Renal cortical epithelial cell (primary cell): ENCODE measurements around the gene UBXN11. TPM values are rescaled to one million over a fixed set of nuclear protein-coding genes. Genes with fewer than 3 reads are reported as not detected.

Experiments used
- DNase-seq: peaks from one replicate; pipeline ENCODE4 v3.0.0-alpha.2; 2011; ENCODE audit warnings: low read depth
- total RNA-seq: library from RNA; depleted of rRNA; stranded (reverse); fragments of >200 nt; gene quantifications from 2 replicates; pipeline ENCODE4 v1.2.3, GENCODE V29; 2014

Gene UBXN11, protein sequence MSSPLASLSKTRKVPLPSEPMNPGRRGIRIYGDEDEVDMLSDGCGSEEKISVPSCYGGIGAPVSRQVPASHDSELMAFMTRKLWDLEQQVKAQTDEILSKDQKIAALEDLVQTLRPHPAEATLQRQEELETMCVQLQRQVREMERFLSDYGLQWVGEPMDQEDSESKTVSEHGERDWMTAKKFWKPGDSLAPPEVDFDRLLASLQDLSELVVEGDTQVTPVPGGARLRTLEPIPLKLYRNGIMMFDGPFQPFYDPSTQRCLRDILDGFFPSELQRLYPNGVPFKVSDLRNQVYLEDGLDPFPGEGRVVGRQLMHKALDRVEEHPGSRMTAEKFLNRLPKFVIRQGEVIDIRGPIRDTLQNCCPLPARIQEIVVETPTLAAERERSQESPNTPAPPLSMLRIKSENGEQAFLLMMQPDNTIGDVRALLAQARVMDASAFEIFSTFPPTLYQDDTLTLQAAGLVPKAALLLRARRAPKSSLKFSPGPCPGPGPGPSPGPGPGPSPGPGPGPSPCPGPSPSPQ
- total RNA-seq: 1.9 and 9.6 TPM in 2 replicates

DNA sequence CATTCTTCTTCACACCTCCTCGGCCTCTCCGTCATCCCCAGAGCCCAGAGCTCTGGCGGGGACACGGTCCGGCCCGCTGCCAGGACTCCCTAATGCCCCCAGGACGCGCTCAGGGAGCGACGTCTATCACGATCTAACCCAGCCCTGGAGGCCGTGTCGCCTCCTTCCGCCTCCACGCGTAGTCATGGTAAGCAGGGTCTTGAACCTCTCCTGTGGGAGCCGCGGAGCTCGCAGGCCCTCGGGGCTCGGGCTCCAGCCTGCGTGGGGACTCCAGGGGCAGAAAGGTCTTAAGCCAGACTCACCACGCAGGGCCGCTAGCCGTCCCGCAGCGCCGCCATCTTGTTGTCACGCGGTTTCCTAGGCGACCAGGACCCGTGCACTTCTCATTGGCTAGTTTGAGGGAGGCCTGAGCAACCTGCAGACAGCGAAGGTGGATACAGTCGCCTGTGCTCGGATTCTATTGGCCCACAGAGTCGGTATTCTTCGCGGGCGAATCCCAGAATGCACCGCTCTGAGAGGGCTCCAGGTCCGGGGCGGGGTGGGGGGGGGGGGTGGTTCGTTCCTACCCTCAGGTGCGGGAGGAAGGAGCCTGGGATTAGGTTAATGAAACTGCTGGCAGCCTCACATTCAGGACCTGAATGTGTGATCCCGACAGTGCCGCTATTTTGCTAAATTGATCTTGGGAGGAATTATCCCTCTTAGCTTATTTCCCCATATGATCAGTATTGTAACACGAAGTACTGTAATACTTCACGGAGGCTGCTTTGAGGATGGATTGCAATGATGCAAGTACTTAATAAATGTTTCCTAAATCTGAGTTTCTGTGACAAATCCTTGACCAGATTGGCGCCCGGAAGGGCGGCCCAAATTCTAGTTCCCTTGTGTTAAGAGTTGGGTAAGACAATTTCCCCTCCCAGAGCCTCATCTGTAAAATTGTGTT lies at the start of gene UBXN11:
UBXN11 (minus strand) TSS at position 347 of the 940 bp plus-strand sequence. CDS start 3,753 bp downstream, outside the sequence.
- DNase-seq: peak; percentile 96

DNA sequence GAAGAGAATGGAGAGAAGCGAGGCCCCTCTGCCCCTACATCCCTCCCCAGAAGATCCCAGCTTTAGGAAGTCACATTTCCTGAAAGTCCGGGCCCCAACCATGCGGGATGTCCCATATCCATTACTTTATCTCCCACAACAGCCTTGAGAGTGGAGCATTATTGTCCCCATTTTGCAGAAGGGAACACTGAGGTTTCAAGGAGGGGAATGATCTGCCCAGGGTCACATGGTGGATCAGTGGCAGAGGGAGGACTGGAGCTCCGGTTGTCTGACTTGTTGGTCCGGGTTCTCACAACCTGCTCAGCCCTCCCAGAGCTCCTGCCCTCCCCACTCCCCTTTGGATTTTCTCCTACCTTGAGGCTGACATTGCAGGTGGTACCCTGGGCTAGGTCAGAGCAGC lies 49.7 kb upstream of the UBXN11 start:
- DNase-seq: no peak

DNA sequence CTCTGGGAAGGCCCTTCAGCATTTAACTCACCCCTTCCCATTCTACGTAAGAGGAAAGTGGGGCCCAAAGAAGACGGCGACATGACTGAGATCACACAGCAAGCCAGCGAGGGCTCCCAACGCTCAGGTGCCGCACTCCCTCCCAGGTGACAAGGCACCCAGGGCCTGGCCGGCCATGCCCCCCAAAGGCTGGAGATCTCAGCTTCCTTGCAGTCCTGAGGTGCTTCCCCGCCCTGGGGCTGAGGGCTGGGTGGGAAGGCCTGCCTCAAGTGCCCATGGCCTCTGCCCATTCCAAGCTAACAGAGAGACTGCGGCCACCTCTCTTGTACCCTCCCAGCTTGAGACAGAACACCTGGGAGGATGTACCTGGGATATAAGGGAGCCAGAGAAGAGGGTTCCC lies 48.5 kb upstream of the UBXN11 start:
- no peak for DNase-seq

DNA sequence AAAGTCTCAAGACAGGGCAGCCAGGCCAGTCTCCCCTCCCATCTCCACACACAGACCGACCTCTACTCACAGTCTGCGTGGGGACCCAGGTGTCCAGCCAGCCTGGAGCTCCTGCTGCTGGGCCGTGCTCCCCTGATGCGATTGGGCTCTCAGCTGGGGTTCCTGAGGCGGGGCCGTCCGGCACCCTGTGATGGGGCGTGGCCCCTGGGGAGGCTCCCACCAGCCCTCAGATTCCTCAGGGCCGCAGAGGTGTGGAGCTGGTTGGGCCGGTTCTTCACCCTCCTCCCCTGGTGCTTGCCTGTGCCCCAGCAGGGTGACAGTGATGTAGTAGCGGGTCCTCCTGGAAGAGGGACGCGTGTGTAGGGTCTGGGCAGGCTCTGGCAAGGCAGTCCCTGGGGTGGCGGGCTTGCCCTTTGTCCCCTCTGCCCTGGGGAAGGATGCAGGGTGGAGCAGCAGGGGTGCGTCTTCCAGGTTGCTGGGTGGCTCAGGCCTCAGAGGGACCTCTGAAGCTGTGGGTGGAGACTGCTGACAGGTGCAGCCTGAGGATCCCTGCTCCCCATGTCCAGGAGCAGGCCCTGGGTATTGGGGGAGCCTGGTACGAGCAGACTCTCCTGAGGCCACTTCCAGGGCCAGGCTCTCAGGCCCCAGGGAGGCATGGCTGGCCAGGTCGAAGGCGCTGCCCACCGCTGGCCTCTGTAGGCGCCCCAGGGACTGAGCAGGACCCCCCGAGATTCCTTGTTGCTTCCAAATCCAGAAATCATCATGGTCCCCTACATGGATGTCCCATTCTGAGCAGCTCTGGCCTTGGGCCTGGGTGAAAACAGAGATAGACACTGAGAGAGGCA lies 47.8 kb upstream of the UBXN11 start, which contains the start of gene CRYBG2:
CRYBG2 (minus strand) TSS at position 155 of the 845 bp plus-strand sequence. CDS start 7,473 bp downstream, outside the sequence.
- no peak for DNase-seq

DNA sequence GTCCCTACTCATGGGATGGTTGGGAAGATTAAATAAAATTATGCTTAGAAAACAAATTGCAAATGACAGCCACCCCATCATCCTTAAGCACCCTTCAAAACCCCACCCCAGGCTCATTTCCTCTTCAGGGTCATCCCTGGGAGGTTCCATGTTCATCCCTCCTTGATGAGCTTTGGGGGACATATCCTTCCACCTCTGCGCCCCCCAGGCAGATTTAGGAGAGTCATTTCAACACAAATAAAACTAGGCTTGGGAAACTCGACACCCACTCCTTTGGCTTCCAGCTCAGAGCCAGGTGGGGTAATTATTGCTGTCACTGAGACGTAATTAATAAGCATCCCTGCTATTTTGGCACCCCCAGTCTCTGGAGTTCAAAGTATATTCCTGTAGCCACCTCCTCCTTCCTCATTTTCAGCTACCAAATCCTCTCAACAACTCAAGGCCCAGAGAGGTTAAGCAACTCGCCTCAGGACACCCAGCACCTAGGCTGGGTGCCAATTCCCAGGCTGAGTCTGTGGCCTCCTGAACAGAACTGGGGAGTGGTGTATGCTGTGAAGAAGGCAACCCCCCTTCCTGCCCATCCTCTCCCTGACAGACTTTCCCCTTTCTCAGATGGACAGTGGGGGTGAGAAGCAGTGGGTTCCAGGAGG lies 46.9 kb upstream of the UBXN11 start:
- DNase-seq: no peak

DNA sequence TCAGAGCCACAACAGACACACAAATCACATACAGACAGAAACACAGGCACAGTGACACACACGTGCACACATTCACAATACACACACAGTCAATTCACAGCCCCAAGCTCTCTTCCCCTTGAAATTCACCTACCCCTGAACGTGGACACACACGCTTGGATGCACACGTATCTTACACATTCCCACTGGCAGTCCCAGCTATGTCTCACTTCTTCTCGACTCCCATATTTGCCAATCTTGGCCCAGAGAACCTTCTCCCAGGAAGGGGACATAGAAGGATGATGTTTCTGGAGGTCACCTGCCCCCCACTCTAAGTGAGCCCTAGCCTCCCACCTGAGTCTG lies 45.9 kb upstream of the UBXN11 start:
- DNase-seq: peak; percentile 29

DNA sequence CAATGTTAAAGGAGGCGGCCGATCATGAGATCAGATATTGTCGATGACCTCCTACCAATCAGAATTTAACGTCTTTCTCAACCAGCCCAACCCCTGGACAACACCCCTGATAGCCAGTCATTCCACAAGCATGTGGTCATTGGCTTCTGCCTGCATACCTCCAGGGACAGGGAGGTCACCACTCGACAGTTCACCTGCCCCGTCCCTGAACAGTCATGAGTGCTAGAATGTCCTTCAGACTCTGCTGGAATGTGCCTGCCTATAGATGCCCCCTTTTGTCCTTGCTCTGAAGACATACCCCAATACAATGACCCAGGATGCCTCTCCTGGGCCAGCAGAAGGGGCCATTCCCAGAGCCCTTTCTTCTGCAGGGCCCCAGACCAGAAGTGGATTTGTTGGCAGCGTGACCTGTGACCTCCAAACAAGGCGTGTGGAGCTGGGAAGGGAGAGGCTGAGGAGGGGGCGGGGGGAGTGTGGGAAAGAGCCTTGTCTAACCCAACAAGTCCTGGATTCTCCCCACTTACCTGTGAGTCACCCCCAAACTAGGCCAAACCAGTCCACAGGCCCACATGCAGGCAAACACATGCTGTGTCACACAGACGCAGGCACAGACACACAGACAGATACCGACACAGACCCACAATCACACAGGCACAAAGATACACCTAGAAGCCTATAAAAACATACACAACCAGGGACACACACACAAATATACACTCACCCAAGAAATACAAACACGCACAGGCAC lies 45.3 kb upstream of the UBXN11 start:
- DNase-seq: peak; percentile 87

DNA sequence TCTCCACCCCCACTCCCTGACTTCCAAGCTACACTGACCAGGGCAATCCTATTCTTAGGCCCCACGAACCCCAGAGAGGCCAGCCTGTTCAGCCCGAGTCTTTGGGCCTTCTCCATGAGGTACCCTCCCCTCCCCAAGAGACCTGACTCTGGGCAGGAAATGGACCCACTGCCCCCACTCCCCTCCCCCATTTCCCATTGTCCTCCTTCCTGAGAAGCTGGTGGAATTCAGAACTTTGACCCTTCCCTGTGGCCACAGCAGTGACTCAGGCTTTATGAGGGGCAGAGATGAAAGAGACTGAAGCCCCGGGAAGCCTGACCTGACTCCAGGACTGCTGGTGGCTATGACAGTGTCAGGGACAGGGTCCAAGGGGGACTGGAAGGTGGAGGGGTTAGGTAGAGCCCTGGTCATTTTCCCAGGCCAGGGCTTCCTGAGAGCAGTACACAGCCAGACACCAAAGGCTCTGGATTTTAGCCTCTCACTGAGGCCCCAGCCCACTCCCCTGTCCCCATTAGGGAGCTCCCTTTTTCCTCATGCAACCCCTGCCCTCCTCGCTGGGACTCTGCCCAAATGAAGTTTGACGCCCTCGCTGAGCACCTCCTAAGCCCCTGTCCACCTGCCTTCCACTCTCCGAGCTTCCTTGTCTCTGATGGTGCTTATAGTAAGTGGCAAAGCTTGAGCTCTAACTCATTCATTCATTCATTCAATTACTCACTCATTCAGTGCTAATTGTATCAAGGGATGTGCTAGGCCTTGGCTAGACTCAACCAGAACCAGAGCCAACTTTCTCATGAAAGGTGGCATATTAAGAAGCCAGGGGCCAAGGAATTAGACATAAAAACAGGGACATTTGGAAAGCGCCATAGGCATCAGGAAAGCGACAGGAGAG lies 44.5 kb upstream of the UBXN11 start:
- peak; percentile 87 for DNase-seq

DNA sequence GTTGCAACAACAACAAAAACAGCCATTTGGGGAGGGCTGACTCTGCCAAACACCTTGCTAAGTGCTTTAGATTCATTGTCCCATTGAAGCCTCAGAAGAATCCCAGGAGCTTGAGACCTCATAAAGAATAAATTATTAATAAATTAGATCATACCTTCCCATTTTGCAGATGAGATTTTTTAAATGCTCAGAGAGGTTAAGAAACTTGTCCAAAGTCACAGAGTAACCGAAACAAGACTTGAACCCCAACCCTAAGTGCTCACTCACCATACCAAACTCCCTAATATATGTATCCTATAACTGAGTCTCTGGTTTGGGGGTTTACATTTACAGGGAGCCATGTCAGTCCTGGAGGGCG lies 43.9 kb upstream of the UBXN11 start:
- no peak for DNase-seq

DNA sequence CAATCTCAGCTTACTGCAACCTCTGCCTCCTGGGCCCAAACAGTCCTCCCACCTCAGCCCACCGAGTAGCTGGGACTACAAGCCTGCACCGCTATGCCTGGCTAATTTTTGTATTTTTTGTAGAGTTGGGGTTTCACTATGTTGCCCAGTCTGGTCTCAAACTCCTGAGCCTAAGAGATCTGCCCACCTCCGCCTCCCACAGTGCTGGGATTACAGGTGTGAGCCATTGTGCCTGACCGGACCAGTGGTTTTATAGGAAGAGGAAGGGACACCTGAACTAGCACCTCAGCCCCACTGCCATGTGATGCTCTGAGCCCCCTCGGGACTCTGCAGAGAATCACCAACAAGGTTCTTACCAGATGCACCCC lies 43.4 kb upstream of the UBXN11 start:
- DNase-seq: no peak

DNA sequence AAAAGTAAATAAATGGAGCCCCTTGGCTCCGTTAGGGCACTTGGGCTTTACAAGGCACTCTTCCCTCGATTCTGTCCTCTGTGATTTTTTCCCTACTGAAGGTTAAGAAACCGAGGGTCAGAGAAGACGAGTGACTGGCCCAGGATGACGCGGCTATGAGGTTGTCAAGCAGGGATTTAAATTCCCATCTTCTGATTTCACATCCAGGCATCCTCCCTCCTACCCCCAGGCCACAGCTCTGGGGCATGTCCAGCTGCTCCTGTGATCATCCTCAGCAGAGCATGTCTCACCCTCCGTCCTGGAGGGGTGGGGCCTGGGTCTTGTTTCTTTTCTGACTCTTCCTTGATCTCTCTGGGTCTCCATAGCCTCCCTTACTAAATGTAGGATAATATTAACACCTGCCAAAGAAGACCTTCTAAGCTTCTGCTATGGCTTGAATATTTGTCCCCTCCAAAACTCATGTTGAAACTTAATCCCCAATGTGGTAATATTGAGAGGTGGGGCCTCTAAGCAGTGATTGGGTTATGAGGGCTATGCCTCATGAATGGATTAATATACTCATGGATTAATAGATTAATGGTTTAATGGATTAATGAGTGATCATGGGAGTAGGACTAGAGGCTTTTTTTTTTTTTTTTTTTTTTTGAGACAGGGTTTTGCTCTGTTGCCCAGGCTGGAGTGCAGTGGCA lies 42.9 kb upstream of the UBXN11 start:
- DNase-seq: peak; percentile 89

DNA sequence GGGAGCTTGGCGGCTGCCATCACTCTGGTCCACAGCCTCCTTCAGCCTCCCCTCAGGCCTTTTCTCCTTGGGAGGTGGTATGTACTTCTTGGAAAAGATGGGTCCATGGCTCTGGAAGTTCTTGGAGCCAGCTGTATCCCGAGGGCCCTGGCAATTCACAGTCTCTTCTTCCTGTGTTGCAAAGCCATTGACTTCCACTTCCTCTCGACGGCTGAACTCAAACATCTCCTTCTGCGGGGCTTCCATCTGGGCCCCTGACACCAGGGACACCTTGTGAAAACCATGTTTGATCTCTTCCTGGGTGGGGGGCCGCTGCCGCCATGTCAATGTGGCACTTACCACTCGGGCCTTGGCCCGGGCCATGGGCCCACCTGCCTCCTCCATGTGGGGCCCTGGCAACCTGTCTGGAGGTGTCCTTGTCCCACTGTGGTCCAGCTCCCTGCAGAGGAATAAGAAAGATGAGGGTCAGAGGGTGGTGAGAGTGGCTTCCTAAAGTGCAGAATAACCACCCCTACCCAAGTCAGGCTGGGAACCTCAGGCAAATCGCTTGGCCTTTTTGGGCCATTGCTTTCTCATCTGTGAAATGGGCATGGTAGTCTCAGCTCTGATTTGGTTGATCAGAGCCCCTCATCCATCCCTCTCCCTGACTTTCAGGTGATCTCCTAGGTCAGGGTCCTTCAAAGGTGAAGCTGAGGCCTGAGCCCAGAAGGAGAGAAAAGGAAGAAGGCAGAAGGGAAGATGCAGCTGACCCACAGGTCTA lies 40.0 kb upstream of the UBXN11 start:
- DNase-seq: no peak

DNA sequence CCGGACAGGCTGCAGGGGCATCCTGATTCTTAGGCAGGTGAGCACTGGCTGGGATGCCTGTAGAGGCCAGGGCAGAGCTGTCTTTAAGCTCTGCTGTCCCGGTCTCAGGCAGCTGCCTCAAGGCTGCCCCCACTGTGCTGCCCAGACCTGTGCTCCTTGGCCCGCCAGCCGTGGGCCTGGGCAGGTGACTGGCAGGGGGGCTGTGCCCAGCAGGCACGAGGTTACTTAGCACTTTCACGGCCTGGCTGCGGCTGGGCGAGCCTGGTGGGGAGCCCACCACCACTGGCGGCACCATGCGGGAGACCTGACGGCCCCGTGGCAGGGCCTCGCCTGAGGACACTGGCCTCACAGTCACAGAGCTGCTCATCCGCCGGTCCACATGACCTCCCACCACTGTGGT lies 39.3 kb upstream of the UBXN11 start:
- DNase-seq: no peak

DNA sequence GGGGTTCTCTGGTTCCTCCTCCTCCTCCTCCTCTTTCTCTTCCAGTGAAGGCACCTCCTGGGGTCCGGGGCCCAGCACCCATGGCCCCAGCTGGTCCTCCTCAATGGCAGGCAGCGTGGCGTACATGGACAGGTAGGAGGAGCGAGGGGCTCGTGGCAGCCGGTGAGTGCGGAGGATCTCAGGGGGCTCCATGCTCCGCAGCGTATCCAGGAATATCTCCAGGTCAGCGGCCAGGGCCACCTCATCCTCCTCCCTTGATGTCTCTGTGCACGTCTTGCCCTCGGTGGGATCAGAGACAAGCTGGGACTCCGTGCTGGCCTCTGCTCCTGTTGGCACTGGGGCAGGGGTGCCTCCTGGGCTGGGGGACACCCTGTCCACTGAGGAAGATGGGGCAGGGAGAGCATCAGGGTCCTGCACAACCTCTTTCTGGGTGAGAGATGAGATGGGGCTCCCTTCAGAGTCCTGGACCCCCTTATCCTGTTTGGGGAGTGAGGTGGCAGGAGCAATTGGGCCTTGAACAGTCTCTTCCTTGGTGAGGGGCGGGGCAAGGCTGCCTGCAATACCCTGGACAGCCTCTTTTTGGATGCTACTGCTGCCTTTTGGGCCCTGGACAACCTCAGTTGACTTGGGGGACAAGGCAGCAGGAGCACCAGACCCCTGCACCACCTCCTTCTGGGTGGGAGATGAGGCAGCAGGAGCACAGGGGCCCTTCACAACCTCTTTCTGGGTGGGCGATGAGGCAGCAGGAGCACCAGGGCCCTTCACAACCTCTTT lies 37.9 kb upstream of the UBXN11 start:
- DNase-seq: no peak

DNA sequence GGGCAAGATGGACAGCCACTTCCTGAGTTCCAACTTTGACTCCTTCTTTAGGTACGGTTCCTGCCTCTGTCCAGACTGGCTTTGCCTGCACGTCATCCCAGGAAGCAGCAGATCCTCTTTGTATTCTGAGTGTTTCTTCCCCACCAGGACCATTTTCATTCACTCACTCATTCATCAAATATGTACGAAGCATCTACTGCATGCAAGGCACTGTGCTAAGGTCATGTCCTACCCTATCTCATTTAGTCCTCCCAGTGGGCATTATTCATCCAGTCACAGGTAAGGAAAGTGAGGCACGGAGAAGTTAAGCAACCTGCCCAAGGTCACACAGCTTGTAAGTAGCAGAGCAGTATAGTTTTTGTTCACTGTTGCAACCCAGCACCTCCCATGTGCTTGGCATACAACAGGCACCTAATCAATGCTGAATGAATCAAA lies 33.6 kb upstream of the UBXN11 start:
- DNase-seq: no peak

DNA sequence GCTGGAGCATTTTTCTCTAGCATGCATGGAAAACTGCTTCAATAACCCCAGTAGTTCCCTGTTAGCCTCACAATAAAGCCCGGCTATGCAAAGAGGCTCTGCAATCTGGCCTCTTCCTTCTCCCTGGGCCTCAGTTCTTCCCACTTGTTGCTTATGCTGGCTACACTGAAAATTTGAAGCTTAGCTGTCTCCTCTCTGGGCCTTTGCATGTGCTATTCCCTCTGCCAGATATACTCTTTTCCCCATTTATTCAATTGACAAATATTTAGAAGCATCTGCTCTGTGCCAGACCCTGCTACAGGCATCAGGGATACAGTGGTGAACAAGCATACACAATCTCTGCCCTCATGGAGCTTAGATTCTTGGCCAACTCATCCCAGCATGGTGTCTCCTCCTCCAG lies 32.2 kb upstream of the UBXN11 start:
- no peak for DNase-seq

DNA sequence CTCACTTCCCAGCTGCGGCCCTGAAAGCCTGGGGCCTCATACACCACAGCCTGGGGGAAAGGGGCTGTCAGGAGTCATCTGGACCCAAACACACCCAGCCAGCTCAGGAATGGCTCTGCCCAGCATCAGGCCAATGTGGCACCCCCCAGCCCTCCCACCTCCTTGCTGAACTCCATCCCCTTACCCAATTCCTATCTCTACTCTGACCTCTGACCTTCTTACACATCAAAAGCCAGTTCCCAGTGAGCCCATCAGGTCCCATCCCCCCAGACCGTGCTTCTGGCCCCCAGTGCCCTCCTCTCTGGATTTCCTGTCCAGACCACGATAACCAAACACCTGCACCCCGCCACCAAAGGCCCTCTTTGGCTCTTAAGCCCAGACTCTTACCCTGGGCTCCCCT lies 31.2 kb upstream of the UBXN11 start:
- DNase-seq: no peak
